ENCODE data around the gene XRCC4. TPM values are rescaled to one million over a fixed set of nuclear protein-coding genes. Genes with fewer than 3 reads are reported as not detected.

XRCC4 gene
- total and polyA plus RNA-seq, 2 of the 13 experiments (the other 11 are each of a cell fraction or from before 2014, with no cell fraction given): 2.8 to 12.6 TPM

DNA sequence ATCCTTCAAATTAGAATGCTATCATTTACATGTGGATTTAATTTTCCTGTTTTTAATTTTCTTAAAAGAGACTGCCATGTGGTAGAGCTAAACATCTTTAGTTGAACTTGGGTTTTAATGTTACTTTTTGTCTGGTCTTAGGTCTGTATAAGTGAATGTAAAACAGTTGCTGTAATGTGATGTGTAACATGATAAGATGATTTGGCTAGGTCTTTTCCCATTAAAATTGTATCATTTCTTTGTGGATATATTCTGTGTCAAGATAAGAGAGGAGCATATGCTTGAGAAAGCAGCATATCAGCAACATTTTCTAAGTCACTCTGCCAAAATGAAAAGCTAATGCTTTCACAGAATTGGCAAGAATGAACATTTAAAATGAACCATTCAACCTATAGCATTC lies 18.6 kb upstream of the XRCC4 start:
- DNase-seq (ENCODE audit: low spot score) (no peak), FAIRE-seq (no peak), ATAC-seq (no peak)
- peaks cover 8% of the 10 kb centered on the region; the same call in 1 of the 2 replicates for H4K20me1 ChIP-seq (ENCODE audit: insufficient read depth, low read length)
- H3K9ac ChIP-seq (ENCODE audit: insufficient read depth, low read depth, low read length): no peak overlapping the region
- H2AFZ ChIP-seq (ENCODE audit: low read length): no peak overlapping the region
- no peak overlapping the region for H3K27ac ChIP-seq (ENCODE audit: extremely low read length, insufficient read depth, low read length)
- H3K27me3 ChIP-seq (ENCODE audit: control insufficient read depth in 1 of 2, insufficient read depth in 2 of 2, low read length in 2 of 2): no peaks in the 10 kb centered on the region
- no peaks in the 10 kb centered on the region for H3K4me1 ChIP-seq (ENCODE audit: insufficient read depth, low read length)
- ChIA-PET CTCF (ENCODE audit: low intra/inter-chr PET ratio, low total read pairs) (no interaction called here), POLR2A (no interaction called here)
- H3K79me2 ChIP-seq (ENCODE audit: insufficient read depth, low read length): peaks cover 9% of the 10 kb centered on the region
- H3K9me3 ChIP-seq (ENCODE audit: low read length): no peaks in the 10 kb centered on the region
- H3K36me3 ChIP-seq (replicated peaks in 1 of 2; ENCODE audit: control insufficient read depth in 1 of 2, insufficient read depth in 2 of 2, low read length in 2 of 2): peaks cover 3 to 55% of the 10 kb centered on the region in 2 experiments
- no peak overlapping the region for H3K4me2 ChIP-seq (ENCODE audit: low read depth, low read length)
- no TSS peak for BruUV-seq (replicated peaks)
- no peak overlapping the region for H3K4me3 ChIP-seq (replicated peaks in 1 of 3; ENCODE audit: insufficient read depth in 1 of 3, low read depth in 2 of 3, low read length in 3 of 3)
- in situ Hi-C loops (cut with HindIII; ENCODE audit: extremely low pct_ligation_motif_present, low pct_unique_long_range_greater_than_20kb) (no loop called here), intact Hi-C loops (cut with micrococcal nuclease; ENCODE audit: unreplicated experiment) (no loop called here)
- TF ChIP-seq, protein P1, sequence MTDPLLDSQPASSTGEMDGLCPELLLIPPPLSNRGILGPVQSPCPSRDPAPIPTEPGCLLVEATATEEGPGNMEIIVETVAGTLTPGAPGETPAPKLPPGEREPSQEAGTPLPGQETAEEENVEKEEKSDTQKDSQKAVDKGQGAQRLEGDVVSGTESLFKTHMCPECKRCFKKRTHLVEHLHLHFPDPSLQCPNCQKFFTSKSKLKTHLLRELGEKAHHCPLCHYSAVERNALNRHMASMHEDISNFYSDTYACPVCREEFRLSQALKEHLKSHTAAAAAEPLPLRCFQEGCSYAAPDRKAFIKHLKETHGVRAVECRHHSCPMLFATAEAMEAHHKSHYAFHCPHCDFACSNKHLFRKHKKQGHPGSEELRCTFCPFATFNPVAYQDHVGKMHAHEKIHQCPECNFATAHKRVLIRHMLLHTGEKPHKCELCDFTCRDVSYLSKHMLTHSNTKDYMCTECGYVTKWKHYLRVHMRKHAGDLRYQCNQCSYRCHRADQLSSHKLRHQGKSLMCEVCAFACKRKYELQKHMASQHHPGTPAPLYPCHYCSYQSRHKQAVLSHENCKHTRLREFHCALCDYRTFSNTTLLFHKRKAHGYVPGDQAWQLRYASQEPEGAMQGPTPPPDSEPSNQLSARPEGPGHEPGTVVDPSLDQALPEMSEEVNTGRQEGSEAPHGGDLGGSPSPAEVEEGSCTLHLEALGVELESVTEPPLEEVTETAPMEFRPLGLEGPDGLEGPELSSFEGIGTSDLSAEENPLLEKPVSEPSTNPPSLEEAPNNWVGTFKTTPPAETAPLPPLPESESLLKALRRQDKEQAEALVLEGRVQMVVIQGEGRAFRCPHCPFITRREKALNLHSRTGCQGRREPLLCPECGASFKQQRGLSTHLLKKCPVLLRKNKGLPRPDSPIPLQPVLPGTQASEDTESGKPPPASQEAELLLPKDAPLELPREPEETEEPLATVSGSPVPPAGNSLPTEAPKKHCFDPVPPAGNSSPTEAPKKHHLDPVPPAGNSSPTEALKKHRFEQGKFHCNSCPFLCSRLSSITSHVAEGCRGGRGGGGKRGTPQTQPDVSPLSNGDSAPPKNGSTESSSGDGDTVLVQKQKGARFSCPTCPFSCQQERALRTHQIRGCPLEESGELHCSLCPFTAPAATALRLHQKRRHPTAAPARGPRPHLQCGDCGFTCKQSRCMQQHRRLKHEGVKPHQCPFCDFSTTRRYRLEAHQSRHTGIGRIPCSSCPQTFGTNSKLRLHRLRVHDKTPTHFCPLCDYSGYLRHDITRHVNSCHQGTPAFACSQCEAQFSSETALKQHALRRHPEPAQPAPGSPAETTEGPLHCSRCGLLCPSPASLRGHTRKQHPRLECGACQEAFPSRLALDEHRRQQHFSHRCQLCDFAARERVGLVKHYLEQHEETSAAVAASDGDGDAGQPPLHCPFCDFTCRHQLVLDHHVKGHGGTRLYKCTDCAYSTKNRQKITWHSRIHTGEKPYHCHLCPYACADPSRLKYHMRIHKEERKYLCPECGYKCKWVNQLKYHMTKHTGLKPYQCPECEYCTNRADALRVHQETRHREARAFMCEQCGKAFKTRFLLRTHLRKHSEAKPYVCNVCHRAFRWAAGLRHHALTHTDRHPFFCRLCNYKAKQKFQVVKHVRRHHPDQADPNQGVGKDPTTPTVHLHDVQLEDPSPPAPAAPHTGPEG (CRISPR knock-in tag; IDR thresholded peaks at IDR 0.05): no peak
- TF ChIP-seq ATF3 (CRISPR knock-in tag; IDR thresholded peaks at IDR 0.05) (no peak), FOXA3 (CRISPR knock-in tag; IDR thresholded peaks at IDR 0.05) (no peak), SMAD3 (CRISPR knock-in tag; IDR thresholded peaks at IDR 0.05) (no peak), ARID2 (CRISPR knock-in tag; IDR thresholded peaks at IDR 0.05; ENCODE audit: borderline replicate concordance) (no peak), NR1H2 (CRISPR knock-in tag; IDR thresholded peaks at IDR 0.05; ENCODE audit: borderline replicate concordance, low read depth) (no peak), AFF4 (CRISPR knock-in tag; IDR thresholded peaks at IDR 0.05) (no peak), ZNF292 (CRISPR knock-in tag; IDR thresholded peaks at IDR 0.05; ENCODE audit: borderline replicate concordance, low read depth) (no peak), NR2F1 (CRISPR knock-in tag; IDR thresholded peaks at IDR 0.05) (no peak), ZNF570 (CRISPR knock-in tag; IDR thresholded peaks at IDR 0.05; ENCODE audit: borderline replicate concordance) (no peak), RARG (CRISPR knock-in tag; IDR thresholded peaks at IDR 0.05; ENCODE audit: low read depth) (no peak), ZNF24 (IDR thresholded peaks at IDR 0.05) (no peak), FOSL1 (CRISPR knock-in tag; IDR thresholded peaks at IDR 0.05; ENCODE audit: borderline replicate concordance) (no peak), JARID2 (CRISPR knock-in tag; IDR thresholded peaks at IDR 0.05; ENCODE audit: insufficient replicate concordance) (no peak), ZMYM3 (CRISPR knock-in tag; IDR thresholded peaks at IDR 0.05) (no peak)
